HG02943 (cell line): Measurements from ENCODE around the gene OLFML1.
A peak's percentile ranks its signal among the peaks of the same experiment; 100 is the strongest.

ENCODE experiments used
- ATAC-seq: cut with Tn5 transposase; IDR thresholded peaks from one replicate; pipeline ENCODE4 v1.9.1; 2021; ENCODE audit warnings: mild to moderate bottlenecking, low read depth, moderate library complexity; ENCODE audit not compliant: unreplicated experiment

Gene OLFML1

DNA sequence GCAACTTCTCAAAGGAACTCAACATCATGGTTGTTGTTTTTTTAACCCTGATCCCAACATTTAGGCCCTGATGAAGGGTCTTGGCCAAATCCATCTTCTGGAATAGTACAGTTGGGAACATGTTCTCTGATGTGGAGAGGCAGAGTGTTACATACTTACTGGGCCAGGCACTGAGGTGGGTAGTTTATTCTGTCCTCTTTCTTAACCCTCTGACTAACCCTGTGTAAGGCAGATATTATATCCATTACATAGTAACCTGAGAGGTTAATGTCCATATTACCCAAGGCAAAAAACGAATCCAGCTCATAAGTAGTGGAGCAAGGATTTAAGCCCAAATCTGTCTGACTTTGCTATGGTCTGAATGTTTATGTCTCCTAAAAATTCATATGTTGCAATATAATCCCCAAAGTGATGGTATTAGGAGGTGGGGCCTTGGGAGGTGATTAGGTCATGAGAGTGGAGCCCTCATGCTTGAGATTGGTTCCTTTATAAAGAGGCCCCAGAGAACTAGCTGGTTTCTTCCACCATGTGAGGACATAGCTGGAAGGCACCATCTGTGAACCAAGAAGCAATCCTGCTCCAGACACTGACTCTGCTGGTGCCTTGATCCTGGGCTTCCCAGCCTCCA, 44.8 kb downstream of the OLFML1 start:
- ATAC-seq: no peak

DNA sequence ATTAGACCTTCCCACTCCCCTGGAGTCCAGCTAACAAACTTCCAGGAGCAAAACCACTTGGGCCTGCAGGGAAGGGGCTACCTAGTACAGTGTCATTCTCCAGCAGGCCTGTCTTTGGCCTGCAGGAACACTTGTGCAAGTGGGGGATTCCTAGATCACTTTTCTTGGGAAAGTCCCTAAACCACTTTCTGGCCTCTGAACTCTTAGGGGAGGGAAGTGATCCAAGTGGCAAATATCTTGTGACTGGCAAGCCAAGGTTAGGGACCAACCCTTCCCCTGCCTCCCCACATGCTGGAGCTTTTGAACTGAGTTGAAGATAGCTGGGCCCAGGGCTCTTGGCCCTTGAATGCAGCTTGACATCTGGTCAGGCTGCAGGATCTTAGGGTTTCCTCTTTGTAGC, 45.7 kb downstream of the OLFML1 start:
- no peak for ATAC-seq

DNA sequence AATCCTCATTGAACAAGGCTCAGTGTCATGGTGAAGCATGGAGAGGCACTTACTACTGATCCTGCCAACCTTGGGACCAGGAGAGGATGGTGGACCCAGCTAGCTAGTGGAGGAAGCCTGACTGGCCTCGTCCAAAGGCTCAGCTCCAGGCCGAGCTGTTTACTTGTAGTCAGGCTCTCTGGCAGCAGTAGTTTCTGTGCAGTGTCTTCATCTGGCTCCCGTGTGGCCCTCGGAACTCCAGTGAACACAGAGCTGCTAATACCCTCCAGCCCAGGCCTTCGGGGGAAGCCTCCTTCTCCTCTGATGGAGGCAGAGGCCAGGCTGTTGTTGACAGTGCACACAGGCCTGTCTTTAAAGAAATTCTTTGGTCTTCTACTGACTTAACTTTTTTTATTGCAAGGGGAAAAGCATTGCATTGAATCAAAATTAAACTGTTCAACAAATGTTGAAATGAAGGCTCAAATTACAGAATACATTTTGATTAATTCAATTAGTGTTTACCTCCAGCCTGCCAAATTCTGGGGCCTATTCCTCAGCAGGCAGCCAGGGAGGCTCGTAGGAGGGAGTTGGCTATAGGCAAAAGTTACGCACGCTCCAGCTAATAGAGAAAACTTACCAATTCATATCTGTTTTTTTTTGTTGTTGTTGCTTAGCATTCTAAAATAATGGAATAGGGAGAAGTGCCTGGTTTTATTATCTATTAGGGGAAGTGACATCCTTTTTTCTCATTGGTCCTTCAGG, 47.3 kb downstream of the OLFML1 start:
- no peak for ATAC-seq

DNA sequence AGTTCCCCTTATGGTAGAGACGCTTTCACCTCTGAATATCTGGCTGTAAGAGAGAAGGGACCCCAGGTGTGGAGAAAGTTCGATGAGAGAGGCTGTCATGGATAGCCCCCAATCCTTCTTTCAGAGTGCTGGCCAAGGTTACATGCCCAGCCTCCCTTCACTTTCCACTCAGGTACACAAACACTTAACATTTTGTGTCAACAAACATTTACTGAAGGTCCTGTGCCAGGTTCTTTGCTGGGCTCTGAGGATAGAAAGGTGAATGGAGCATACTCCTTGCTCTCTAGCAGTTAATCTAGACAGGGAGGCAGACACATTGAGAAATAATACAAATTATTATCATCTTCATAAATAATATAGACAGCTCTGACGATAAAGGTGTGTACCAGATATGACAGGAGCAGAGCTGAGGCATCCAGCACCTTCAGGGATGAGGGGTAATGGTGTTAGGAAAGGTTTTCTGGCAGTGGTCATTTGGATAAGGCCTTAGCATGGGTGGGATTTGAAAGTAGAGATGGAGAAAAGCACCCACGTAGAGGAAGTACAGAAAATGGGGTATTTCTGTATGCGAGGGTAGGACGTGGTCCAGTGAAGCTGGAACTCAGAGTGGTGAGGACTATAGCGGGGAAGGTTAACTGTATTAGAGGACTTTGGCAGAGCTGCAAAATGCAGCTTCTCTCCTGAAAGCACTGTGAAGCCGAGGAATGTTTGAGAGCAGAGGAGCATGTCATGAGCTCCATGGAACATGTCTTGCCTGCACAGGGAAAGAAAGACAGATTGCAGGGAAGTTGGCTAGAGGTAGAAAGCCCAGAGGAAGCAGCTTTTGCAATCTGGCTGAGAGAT, 48.1 kb downstream of the OLFML1 start:
- ATAC-seq: peak; percentile 2

DNA sequence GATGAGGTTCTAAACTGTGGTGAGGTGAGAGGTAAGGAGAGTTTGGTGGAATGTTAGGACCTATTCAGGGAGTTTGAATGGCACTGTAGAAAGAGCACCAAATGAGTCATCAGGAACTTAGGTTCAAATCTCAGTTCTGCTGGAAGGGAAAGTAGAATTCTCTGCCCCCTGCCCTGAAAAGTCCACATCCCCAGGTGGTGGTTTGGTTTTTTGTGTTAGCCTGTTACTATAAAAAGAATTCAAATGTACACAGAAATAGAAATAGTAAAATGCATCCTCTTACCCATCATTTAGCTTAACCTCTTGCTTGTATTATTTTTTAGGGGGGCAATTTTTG, 48.7 kb downstream of the OLFML1 start:
- ATAC-seq: peak; percentile 51

DNA sequence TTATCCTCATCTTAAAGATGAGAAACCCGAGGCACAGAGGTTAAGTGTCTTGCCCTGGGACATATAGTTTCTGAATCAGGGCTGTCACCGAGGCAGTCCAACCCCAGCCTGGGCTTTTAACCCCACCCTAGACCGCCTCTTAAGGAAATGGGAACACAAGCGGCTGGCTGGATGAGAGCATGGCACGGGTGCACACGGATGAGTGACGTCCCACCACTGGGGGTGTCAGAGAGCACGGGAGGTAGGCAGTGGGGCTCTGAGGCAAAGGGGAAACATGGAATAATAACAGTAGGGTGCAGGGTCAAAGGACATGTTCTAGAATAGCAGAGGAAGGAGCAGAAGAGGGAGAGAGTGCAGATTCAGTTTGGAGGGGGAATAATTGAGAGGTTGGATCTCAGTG, 50.8 kb downstream of the OLFML1 start:
- no peak for ATAC-seq

DNA sequence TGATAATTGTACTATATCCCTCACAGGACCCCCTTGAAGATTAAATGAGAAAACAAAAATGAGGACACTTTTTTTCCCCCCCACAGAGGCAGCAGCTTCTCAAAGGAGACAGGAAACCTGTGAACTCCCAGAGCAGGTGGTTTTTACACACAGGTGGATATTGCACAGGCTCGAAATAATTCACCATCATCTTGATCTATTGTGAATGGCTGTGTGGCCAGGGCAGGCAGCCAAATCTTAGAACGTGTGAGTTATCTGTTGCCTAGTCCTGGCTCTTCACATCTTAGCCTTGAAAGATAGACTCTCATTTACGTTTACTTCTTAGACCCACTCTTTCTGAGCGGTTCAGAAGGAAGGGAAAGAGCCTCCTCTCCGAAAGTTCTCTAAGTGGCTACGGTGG, 52.0 kb downstream of the OLFML1 start:
- no peak for ATAC-seq

DNA sequence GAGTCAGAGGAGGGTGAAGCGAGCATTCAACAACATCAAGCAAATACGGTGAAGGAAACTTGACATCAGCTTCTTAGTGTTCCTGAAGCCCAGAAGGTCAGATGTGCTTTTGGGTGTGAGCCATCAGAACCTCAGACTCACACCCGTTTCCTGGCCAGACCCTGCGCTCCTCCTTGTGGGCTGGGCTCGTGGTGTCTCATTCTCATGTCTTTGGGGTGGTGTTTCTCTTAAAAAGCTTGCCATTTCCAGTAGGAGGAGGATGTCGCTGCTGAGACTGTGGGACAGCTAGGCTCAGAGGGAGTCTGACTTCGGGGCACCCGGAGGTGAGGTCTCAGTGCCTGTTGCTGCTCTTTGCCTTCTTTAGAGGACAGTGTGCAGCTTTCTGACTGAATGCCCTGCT, 52.7 kb downstream of the OLFML1 start:
- no peak for ATAC-seq

DNA sequence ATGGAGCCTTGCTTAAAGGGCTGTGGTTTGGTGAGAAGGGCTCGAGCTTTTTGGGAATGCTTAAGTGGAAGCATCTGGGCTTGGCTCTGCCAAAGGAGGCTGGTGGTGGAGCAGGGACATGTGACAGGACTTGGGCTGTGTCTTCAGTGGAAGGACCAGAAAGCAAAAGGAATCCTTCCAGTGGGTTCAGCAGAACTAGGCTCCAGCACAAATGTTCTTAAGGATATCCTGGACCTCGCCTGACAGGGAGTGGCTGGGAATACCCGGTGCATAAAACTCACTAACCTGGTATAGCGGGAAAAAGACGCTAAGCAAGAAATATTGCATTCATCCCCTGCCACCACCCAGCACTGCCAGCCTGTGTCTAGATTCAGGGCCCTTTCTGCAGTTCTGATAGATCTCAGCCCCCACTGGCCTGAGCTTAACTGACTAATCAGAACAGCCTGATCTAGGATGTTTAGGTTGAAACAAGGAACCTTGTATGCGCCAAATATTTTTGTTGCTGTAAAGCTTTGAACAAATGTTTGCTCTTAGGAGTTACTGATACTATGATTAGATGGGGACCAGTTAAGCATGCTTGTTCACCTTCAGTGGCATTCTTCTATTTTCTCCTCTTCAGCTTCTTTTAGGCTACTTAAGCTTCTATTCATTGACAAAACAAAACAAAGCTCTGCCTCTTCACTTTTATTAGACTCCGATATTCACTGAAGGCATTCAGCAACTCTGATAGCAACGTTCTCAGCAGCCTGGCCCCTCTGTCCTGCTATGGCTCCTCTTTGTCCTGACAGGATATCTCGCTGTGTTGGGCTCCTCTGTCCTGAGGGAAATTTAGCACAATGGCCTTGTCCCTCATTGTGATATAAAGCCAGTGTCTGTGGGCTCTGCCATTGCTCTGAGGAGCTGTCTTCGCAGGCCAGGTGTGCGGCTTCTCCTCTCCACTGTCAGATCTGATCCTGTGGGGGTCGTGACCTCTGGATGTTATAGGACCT, 53.5 kb downstream of the OLFML1 start:
- ATAC-seq: no peak

DNA sequence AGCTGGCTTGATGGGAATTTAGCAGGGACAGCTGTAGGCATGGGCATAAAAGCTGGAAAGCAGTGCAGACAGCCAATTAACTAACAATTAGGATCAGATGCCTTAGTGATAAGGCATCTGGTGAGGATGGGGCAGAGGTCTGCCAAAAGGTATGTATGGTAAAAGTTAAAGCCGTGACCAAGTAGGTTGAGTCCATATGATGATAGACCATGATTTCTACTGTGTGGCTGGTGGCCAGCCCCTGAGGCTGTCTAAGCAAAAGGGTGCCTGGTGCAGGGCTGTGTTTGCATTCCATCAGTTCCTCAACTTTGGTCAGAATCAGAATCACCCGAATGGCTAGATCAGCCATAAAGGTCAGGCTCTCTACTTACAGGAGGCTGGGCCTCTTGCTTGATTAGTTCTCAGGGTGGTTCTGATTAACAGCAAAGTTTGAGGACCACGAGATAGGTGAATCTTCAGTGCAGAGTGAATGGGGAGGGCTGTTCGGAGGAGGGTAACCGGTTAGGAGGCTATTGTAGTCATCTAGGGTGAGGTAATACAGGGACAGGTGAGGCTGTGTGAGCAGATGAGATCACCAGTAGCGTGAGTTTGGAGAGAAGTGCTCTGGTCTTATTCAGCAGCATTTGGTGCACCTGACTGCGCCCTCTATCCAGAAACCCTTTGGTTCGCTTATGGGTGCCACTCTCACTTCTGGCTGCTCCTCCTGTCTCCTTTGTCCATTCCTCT, 55.7 kb downstream of the OLFML1 start:
- ATAC-seq: no peak

DNA sequence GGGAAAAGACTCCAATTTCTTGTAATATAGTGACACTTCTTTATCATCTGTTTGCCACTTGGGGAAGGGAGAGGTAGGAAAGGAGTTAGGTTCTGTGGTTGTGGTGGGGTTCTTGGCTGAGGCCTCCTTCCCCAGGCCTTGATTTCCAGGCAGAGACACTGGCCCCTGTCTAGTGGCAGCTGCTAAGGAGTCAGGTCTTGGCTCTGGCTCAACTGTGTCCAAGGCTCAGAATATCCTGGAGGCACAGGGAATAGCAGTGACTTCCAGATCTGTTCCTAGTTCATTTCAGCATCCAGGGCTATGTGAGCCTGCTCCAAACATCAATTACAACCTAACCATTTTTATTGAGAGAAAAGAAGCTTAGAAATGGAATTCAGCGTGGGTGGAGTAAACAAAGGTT, 58.0 kb downstream of the OLFML1 start:
- no peak for ATAC-seq

DNA sequence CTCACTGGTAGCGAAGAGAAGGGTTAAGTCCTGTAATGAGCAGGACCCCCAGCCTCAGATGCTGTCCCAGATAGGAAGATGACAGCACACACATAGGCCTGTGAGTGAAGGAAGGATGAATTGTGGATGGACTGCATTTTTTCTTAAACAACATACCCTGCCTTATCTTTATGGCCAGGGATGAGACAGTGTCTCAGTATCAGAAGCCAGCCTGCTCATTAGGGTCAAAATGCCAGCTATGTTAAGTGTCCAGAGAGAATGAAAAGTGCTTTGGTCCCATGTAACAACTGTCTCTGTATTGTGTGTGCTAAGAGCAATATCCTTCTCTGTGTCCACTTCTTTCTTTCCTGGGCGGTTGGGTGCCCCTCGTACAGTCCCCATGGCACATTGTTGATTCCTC, 58.7 kb downstream of the OLFML1 start:
- ATAC-seq: no peak

DNA sequence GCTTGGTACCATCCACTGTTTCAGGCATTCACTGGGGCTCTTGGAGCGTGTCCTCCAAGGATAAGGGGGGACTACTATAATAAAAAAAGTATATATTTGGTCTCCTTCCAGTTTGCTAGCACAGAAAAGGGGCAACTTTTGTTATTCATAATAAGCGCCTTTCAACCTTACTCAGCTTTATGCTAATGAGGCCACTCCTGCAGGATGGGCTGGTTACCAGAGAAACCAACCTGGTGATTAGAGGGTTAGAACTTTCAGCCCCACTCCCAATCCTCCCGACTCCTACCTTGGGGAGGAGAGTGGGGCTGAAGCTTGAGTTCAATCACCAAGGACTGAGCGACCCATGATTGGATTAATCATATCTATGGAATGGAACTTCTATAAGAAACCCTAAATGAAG, 60.3 kb downstream of the OLFML1 start:
- no peak for ATAC-seq

DNA sequence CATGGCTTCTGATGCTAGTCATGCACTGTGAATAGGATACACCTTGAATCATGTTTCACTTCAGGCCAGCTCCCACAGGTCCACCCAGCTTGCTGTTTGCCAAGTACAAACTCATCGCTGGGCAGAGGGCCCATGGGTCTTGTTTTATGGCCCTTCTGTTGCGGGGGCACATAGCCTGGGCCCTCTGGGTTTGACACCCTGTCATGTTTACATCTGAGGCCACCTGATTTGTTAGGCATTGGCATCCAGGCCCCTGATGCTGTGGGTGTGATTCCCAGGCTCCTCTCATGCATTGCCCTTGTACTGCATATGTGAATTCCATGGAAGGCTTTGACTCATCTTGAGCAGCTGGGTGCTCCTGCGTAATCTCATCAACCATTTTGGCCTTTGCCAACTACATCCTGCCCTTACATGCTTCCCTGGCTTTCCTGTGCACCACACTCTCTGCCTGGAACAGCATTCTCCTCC, 61.1 kb downstream of the OLFML1 start:
- ATAC-seq: no peak

DNA sequence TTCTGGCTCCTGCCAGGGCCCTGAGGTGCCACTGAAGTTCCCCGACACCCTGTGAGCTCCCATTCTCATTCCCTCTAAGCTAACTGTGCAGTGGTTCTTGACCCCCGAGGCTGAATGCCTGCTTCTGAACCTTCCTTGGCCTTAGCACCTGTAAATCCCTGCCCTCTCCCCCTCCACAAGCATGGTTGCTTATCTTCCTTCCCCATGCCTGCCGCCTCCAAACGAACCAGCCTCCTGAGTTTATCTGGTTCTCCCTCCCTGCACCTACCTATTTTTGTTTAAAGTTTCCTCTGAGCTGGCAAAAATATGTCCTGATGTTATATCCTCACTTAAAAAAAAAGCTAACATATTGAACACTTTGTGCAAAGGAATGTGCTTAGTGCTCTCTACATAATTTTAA, 62.4 kb downstream of the OLFML1 start:
- ATAC-seq: no peak

DNA sequence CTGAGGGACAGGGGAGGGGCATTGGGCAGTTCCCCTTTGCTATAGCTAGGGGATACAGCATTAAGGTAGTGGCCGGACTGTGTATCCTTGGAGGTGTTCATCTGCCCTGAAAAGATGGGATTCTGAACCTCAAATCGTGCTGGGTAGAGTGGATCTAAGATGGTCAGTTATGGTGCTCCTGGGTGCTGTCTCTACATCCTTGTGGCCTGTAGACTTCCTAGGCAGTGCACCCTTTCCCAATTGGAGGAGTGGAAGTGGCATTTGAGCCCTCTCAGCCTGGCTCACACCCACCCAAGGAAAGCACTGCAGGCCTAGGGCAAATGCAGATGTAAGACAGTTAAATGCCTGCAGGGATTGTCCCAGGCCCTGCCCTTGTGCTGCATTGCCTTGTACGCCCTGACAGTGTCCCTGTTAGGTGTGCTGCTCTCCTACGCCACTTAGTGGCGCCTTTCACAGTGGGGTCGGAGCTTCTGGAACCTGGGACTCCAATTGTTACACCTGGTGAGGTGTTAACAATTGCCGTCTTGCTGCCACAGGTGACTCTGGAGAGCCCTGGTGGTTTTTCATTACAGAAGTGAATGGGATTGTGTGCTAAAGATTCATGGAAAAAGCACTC, 63.5 kb downstream of the OLFML1 start:
- peak; percentile 55 for ATAC-seq

DNA sequence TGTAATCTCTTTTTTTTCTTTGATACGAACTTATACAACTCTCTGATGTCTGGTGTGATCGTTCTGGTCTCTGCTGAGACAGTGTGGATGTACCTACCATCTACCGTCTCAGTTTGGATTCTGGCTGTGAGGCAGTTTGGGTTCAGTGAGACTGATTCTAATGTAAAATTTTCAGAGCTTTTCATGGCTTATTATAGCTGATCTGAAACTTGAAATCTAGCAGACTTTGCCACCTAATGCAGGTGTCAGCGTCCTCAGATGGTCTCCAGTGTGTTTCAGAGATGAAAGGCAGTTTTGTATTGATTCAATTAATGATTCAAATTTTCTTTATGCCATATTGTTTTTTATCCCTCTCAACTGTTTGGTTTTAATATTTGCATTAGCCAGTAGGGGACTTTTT, 64.4 kb downstream of the OLFML1 start:
- ATAC-seq: no peak

DNA sequence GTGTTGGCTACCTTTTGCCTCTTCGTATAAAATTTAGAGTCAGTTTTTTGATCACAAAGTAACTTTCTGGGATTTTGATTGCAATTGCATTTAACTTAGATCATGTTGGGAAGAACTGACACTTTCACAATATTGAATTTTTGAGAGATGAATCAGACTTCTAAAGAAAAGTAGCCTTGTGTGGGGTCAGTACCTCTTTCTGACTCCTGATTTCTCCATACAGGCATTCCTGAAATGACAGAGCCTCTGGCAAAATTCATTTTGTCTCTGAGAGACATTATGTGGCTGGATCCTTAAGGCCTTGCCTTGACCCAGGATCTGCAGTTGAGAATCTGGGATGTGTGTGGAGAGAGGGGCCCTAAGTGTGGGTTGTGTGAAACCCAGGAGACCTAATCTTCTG, 66.3 kb downstream of the OLFML1 start:
- no peak for ATAC-seq

DNA sequence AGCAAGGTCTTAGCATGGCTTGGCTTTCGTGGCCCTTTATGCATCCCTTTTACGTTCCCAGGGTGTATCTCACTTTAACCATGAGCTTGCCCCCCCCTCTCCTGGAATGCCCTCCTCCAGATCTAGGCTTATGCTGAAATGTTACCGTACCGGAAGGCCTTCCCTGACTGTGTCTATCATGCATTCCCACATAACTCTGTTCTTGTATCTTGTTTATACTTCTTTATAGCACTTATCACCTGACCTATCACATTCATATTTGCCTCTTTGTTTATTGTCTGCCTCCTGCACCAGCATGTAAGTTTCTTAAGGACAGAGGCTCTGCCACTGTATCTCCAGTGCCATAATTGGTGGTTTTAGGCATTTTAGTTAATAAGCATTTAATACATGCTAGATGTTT, 67.4 kb downstream of the OLFML1 start:
- ATAC-seq: no peak
